ENCODE data around the gene TTC38.

The TTC38 gene

GRCh38 chr22:46289244-46289891 is 21.6 kb downstream of the TTC38 start:
- no peak for DNase-seq
- intact Hi-C loops (cut with DNase I): no loop called here

GRCh38 chr22:46290121-46290842 is 22.5 kb downstream of the TTC38 start:
- no peak for DNase-seq
- intact Hi-C loops (cut with DNase I): loop anchor here (10.0 kb wide), 1 partner anchor 295 kb away; no protein-coding TSS in a partner anchor

- intact Hi-C loops (cut with DNase I): loop anchor here (10.0 kb wide), 1 partner anchor 296 kb away; no protein-coding TSS in a partner anchor
- DNase-seq: no peak
These were observed 23.3 kb downstream of the TTC38 start for GRCh38 chr22:46290843-46291785.

- intact Hi-C loops (cut with DNase I): loop anchor here (10.0 kb wide), 1 partner anchor 297 kb away; no protein-coding TSS in a partner anchor
These were observed 24.4 kb downstream of the TTC38 start for GRCh38 chr22:46292173-46292572.

GRCh38 chr22:46292732-46293131 is 24.9 kb downstream of the TTC38 start:
- intact Hi-C loops (cut with DNase I): loop anchor here (10.0 kb wide), 1 partner anchor 298 kb away; no protein-coding TSS in a partner anchor
- DNase-seq: peak in 5 of 42 donors; percentile 20 to 56 (median 42)

More at GRCh38 chr22:46292173-46292572, 24.4 kb downstream of the TTC38 start:
- no peak for DNase-seq

GRCh38 chr22:46293577-46294260 is 25.9 kb downstream of the TTC38 start:
- intact Hi-C loops (cut with DNase I): loop anchor here (10.0 kb wide), 1 partner anchor 299 kb away; no protein-coding TSS in a partner anchor
- peak; percentile 62 to 96 (median 83) for DNase-seq

GRCh38 chr22:46294784-46295183 is 27.0 kb downstream of the TTC38 start:
- intact Hi-C loops (cut with DNase I): loop anchor here (5.0 to 10.0 kb wide), 2 partner anchors 172 to 300 kb away; no protein-coding TSS in a partner anchor
- no peak for DNase-seq

- intact Hi-C loops (cut with DNase I): loop anchor here (5.0 to 10.0 kb wide), 2 partner anchors 173 to 301 kb away; no protein-coding TSS in a partner anchor
These were observed 27.6 kb downstream of the TTC38 start for GRCh38 chr22:46295277-46295971.

GRCh38 chr22:46296257-46297150 is 28.7 kb downstream of the TTC38 start, which contains the start of gene GTSE1:
GTSE1 (plus strand) TSS chr22:46296870; CDS start chr22:46297401, 531 bp downstream.
- intact Hi-C loops (cut with DNase I): loop anchor here (5.0 to 10.0 kb wide), 2 partner anchors 174 to 302 kb away; no protein-coding TSS in a partner anchor
- DNase-seq: peak; percentile 96 to 99 (median 98)

More at GRCh38 chr22:46295277-46295971, 27.6 kb downstream of the TTC38 start:
- no peak for DNase-seq

GRCh38 chr22:46297151-46297812 is 29.5 kb downstream of the TTC38 start:
- intact Hi-C loops (cut with DNase I): loop anchor here (5.0 to 10.0 kb wide), 2 partner anchors 175 to 302 kb away; no protein-coding TSS in a partner anchor
- peak in 3 of 42 donors; percentile 8 to 30 (median 24) for DNase-seq

GRCh38 chr22:46299101-46299500 is 31.3 kb downstream of the TTC38 start:
- DNase-seq: no peak
- intact Hi-C loops (cut with DNase I): loop anchor here (5.0 to 10.0 kb wide), 2 partner anchors 177 to 304 kb away; no protein-coding TSS in a partner anchor

- no peak for DNase-seq
- intact Hi-C loops (cut with DNase I): no loop called here
These were observed 32.7 kb downstream of the TTC38 start for GRCh38 chr22:46300491-46300890.

GRCh38 chr22:46303347-46303965 is 35.6 kb downstream of the TTC38 start:
- DNase-seq: no peak
- intact Hi-C loops (cut with DNase I): no loop called here

GRCh38 chr22:46308283-46308988 is 40.6 kb downstream of the TTC38 start:
- no peak for DNase-seq
- intact Hi-C loops (cut with DNase I): no loop called here
